HepG2 (cell line): ENCODE data around the gene TGM4. TPM values are rescaled to one million over a fixed set of nuclear protein-coding genes. Genes with fewer than 3 reads are reported as not detected.

Experiments used
- ATF1 ChIP-seq: IDR thresholded peaks from 2 replicates; pipeline ENCODE4 v1.6.1; 2016; ENCODE audit warnings: mild to moderate bottlenecking, control low read depth
- FOSL2 ChIP-seq: sonication (generic); formaldehyde crosslinking; IDR thresholded peaks from 2 replicates; pipeline ENCODE4 v1.4.0; 2020; ENCODE audit warnings: missing genetic modification reagents
- HNRNPH1 ChIP-seq: fragments of 200-400 bp; formaldehyde crosslinking; optimal IDR thresholded peaks from 2 replicates; pipeline ENCODE3; 2017; ENCODE audit warnings: mild to moderate bottlenecking, low read depth, low read length
- KAT7 ChIP-seq: IDR thresholded peaks from 2 replicates; pipeline ENCODE4 v1.6.1; 2018; ENCODE audit warnings: borderline replicate concordance, missing compliant biosample characterization
- MED8 ChIP-seq: sonication (generic); formaldehyde crosslinking; IDR thresholded peaks from 2 replicates; pipeline ENCODE4 v1.8.1; 2023; ENCODE audit warnings: mild to moderate bottlenecking, missing genetic modification reagents; ENCODE audit not compliant: insufficient replicate concordance
- MIER3 ChIP-seq: IDR thresholded peaks from 2 replicates; pipeline ENCODE4 v1.6.1; 2016; ENCODE audit warnings: missing compliant biosample characterization, borderline replicate concordance
- PATZ1 ChIP-seq: sonication (generic); formaldehyde crosslinking; IDR thresholded peaks from 2 replicates; pipeline ENCODE4 v1.4.0; 2020; ENCODE audit warnings: missing genetic modification reagents
- SKI ChIP-seq: fragments of 450-650 bp; IDR thresholded peaks from one replicate; pipeline ENCODE4 v1.6.1; 2018; ENCODE audit warnings: mild to moderate bottlenecking; ENCODE audit not compliant: partially characterized antibody
- SRY ChIP-seq: sonication (generic); formaldehyde crosslinking; IDR thresholded peaks from 2 replicates; pipeline ENCODE4 v1.8.0; 2022; ENCODE audit warnings: mild to moderate bottlenecking, missing genetic modification reagents
- TBX3 ChIP-seq: fragments of 450-650 bp; IDR thresholded peaks from 2 replicates; pipeline ENCODE4 v1.6.1; 2017; ENCODE audit warnings: antibody characterized with exemption, mild to moderate bottlenecking, inconsistent platforms, borderline replicate concordance
- ZHX2 ChIP-seq, 2 experiments: sonication (generic) in 1 of 2; formaldehyde crosslinking in 1 of 2; IDR thresholded peaks; 2 replicates each; pipeline versions ENCODE4 v1.6.1 to v1.9.0; 2014 to 2022; ENCODE audit warnings: antibody characterized with exemption in 1 of 2, borderline replicate concordance in 1 of 2, inconsistent platforms in 1 of 2, low read depth in 1 of 2, missing genetic modification reagents in 1 of 2
- ZNF784 ChIP-seq: sonication (generic); formaldehyde crosslinking; IDR thresholded peaks from 2 replicates; pipeline ENCODE4 v1.5.1; 2020; ENCODE audit warnings: missing genetic modification reagents, mild to moderate bottlenecking, borderline replicate concordance
- ZNF879 ChIP-seq: sonication (generic); formaldehyde crosslinking; IDR thresholded peaks from 2 replicates; pipeline ENCODE4 v1.8.1; 2023; ENCODE audit warnings: missing genetic modification reagents
- ZXDC ChIP-seq: sonication (generic); formaldehyde crosslinking; IDR thresholded peaks from 2 replicates; pipeline ENCODE4 v1.5.0; 2020; ENCODE audit warnings: mild to moderate bottlenecking, missing genetic modification reagents
- polyA plus RNA-seq, 8 experiments: library from polyadenylated mRNA; depleted of rRNA in 3 of 8; stranded (reverse) in 7 of 8; unstranded in 1 of 8; fragments of >200 nt; fragmentation: Illumina TruSeq in 4 of 8; extraction: Trizol in 4 of 8; gene quantifications; 2 replicates each; pipeline versions ENCODE4 v1.2.1 to v1.2.3, GENCODE V29; 2011 to 2016; ENCODE audit warnings: low read depth in 4 of 8, missing spikeins in 1 of 8, mixed read lengths in 1 of 8; ENCODE audit not compliant: insufficient read depth in 1 of 8
- total RNA-seq, 5 experiments: library from RNA; depleted of rRNA; stranded (reverse); fragments of >200 nt; fragmentation: Illumina TruSeq; extraction: Trizol; gene quantifications; 2 replicates each; pipeline ENCODE4 v1.2.3, GENCODE V29; 2016; ENCODE audit warnings: low read depth in 1 of 5

The TGM4 gene
- total and polyA plus RNA-seq, 2 of the 13 experiments (the other 11 are each of a cell fraction or from before 2014, with no cell fraction given), result 0.07 to 0.15 TPM

- TF ChIP-seq FOSL2 (CRISPR knock-in tag) (peak; percentile 26; the same call in 1 of the 2 replicates), ZNF784 (CRISPR knock-in tag) (0 out of 2 replicates have a peak, but pooled peaks have one; percentile 51), MED8 (CRISPR knock-in tag) (no peak), PATZ1 (CRISPR knock-in tag) (peak; percentile 52; the same call in 1 of the 2 replicates), ZNF879 (CRISPR knock-in tag) (0 out of 2 replicates have a peak, but pooled peaks have one; percentile 32), MIER3 (CRISPR knock-in tag) (no peak), ZHX2 (IDR thresholded peaks at IDR 0.05; ENCODE audit: low read depth) (0 out of 2 replicates have a peak, but pooled peaks have one; percentile 20), ZHX2 (CRISPR knock-in tag; IDR thresholded peaks at IDR 0.05; ENCODE audit: borderline replicate concordance) (no peak), ZXDC (CRISPR knock-in tag) (no peak), SRY (CRISPR knock-in tag) (peak; percentile 13; the same call in 1 of the 2 replicates), KAT7 (0 out of 2 replicates have a peak, but pooled peaks have one; percentile 70), SKI (no peak), HNRNPH1 (no peak), ATF1 (CRISPR knock-in tag) (peak; percentile 64; the same call in 1 of the 2 replicates), TBX3 (no peak)
These were observed 12.8 kb upstream of the TGM4 start, which contains the start of gene TMEM42 (continued) for GRCh38 chr3:44861412-44862225.
